Aorta (tissue), 5 donors: ENCODE results near the gene UBLCP1. TPM values are rescaled to one million over a fixed set of nuclear protein-coding genes. Genes with fewer than 3 reads are reported as not detected.
"Not testable (repeated sequence)": the region's sequence is repeated elsewhere in the genome, so short reads cannot be mapped to it uniquely, and the experiment has no call there.

Experiments used
- ATAC-seq: fragments of 200-7000 bp; cut with Tn5 transposase; one replicate; pipeline ENCODE4 v1.9.1; 2022; ENCODE audit warnings: moderate library complexity; ENCODE audit not compliant: low FRiP score
- DNase-seq, 2 donors: peaks; one replicate each; pipeline ENCODE4 v3.0.0-alpha.2; 2020
- H3K27ac ChIP-seq, 2 donors: one replicate each; pipeline ENCODE4 v1.5.1; 2013; ENCODE audit warnings: low read length in 2 of 2, mild to moderate bottlenecking in 2 of 2, moderate library complexity in 2 of 2, control low read depth in 1 of 2, inconsistent platforms in 1 of 2, low read depth in 1 of 2
- H3K27me3 ChIP-seq, 2 donors: one replicate each; pipeline ENCODE4 v1.6.1; 2013; ENCODE audit warnings: control low read depth in 1 of 2, low read length in 1 of 2, mild to moderate bottlenecking in 1 of 2, moderate library complexity in 1 of 2; ENCODE audit not compliant: insufficient read depth in 2 of 2, control insufficient read depth in 1 of 2
- H3K36me3 ChIP-seq, 2 donors: one replicate each; pipeline ENCODE4 v1.6.1; 2013; ENCODE audit warnings: control low read depth in 1 of 2, low read length in 1 of 2, mild to moderate bottlenecking in 1 of 2; ENCODE audit not compliant: insufficient read depth in 2 of 2, control insufficient read depth in 1 of 2
- H3K4me1 ChIP-seq, 2 donors: one replicate each; pipeline ENCODE4 v1.6.1; 2013; ENCODE audit warnings: low read length in 2 of 2, control low read depth in 1 of 2, mild to moderate bottlenecking in 1 of 2, moderate library complexity in 1 of 2; ENCODE audit not compliant: insufficient read depth in 2 of 2, control insufficient read depth in 1 of 2
- H3K4me3 ChIP-seq, 2 donors: one replicate each; pipeline ENCODE4 v1.5.1; 2013; ENCODE audit warnings: low read length in 2 of 2, control low read depth in 1 of 2, mild to moderate bottlenecking in 1 of 2
- H3K9me3 ChIP-seq: one replicate; pipeline ENCODE4 v1.6.1; 2013; ENCODE audit warnings: mild to moderate bottlenecking, low read length; ENCODE audit not compliant: control insufficient read depth
- WGBS, 2 donors: extraction: QIAGEN DNeasy Blood & Tissue Kit; methylation state at CpG; one replicate each; pipeline ENCODE4 v1.1.7; 2013; 5-methylcytosine and 5-hydroxymethylcytosine counted together
- intact Hi-C, 2 donors: fragments of 100-400 bp; cut with DNase I; formaldehyde crosslinking; loops; one replicate each; pipeline versions ENCODE4 v1.14.2 to v1.15.0; 2022
- polyA plus RNA-seq, 2 donors: library from polyadenylated mRNA; stranded (reverse); fragments of 200-250 nt; gene quantifications; one replicate each; pipeline ENCODE4 v1.2.3, GENCODE V29; 2013
- total RNA-seq, 2 donors: library from RNA; stranded (reverse); fragmentation: NEBNext Ultra II Directional; extraction: Animal tissue kit (Norgen Biotek cat#: 25700); gene quantifications; one replicate each; pipeline ENCODE4 v1.2.1, GENCODE V29; 2021
- donor health status: healthy with polysubstance abuse.
- donor health status: Bipolar disorder and iron deficiency.
- donor health status: DM: no; HTN: no; CAD: no.
- donor health status: DM: no; HTN: no; CAD: no.
- donor health status: DM: yes; HTN: yes; CAD: no.

The UBLCP1 gene
- total and polyA plus RNA-seq, 4 donors = 17.9 to 23.5 (median 21.1) TPM

GRCh38 chr5:159294921-159295320 lies 31.8 kb downstream of the UBLCP1 start:
- Histone ChIP-seq H3K9me3 (peaks cover 9% of the 10 kb centered on the region), H3K36me3 (no peaks in the 10 kb centered on the region), H3K4me1 (no peaks in the 10 kb centered on the region), H3K27ac (no peak overlapping the region), H3K27me3 (peaks cover 0 to 2% of the 10 kb centered on the region in 2 donors), H3K4me3 (no peak overlapping the region)
- intact Hi-C loops = no loop called here
- WGBS, 2 donors = 90 to 93% methylated on average over 5 of the region's 5 CpGs
- DNase-seq = no peak
- no peak for ATAC-seq

DNA sequence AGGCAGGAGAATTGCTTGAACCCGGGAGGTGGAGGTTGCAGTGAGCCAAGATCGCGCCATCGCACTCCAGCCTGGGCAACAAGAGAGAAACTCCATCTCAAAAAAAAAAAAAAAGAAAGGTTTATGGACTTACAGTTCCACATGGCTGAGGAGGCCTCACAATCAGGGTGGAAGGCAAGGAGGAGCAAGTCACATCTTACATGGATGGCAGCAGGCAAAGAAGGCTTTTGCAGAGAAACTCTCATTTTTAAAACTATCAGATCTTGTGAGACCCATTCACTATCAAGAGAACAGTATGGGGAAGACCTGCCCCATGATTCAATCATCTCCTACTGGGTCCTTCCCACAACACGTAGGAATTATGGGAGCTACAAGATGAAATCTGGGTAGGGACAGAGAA lies 34.2 kb downstream of the UBLCP1 start:
- WGBS, 2 donors = 91 to 96% methylated on average over 3 to 5 of the region's 5 CpGs
- ATAC-seq, intact Hi-C loops: not testable (repeated sequence)

DNA sequence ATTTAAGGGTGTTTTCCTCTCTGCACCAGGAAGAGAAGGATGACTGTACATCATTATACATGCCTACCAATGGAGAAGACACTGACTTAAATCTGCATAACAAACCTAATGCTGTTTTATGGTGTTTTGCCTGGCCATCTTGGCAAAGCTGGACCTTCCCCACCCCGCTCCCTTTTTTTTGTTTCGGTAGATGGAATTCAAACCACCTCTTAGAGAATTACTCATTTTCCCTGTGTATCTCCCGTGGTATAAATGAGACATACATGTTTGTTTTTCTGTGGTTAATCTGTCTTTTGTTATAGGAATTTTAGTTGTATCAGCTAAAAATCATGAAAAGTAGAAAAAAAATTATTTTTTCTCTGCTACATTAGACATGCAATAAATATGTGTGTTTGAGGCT lies 38.4 kb downstream of the UBLCP1 start:
- Histone ChIP-seq H3K4me1 (no peaks in the 10 kb centered on the region), H3K4me3 (no peak overlapping the region), H3K36me3 (no peaks in the 10 kb centered on the region), H3K9me3 (peaks cover 14% of the 10 kb centered on the region), H3K27me3 (peaks cover 0 to 2% of the 10 kb centered on the region in 2 donors), H3K27ac (no peak overlapping the region)
- DNase-seq = no peak
- intact Hi-C loops = no loop called here
- no peak for ATAC-seq
- 82 to 89% methylated on average over 3 of the region's 3 CpGs for WGBS, 2 donors

More for the DNA sequence above, 34.2 kb downstream of the UBLCP1 start:
- not testable (repeated sequence) for H3K27ac ChIP-seq, H3K4me3 ChIP-seq, H3K27me3 ChIP-seq, DNase-seq, H3K36me3 ChIP-seq, H3K4me1 ChIP-seq
- H3K9me3 ChIP-seq = peaks cover 11% of the 10 kb centered on the region

DNA sequence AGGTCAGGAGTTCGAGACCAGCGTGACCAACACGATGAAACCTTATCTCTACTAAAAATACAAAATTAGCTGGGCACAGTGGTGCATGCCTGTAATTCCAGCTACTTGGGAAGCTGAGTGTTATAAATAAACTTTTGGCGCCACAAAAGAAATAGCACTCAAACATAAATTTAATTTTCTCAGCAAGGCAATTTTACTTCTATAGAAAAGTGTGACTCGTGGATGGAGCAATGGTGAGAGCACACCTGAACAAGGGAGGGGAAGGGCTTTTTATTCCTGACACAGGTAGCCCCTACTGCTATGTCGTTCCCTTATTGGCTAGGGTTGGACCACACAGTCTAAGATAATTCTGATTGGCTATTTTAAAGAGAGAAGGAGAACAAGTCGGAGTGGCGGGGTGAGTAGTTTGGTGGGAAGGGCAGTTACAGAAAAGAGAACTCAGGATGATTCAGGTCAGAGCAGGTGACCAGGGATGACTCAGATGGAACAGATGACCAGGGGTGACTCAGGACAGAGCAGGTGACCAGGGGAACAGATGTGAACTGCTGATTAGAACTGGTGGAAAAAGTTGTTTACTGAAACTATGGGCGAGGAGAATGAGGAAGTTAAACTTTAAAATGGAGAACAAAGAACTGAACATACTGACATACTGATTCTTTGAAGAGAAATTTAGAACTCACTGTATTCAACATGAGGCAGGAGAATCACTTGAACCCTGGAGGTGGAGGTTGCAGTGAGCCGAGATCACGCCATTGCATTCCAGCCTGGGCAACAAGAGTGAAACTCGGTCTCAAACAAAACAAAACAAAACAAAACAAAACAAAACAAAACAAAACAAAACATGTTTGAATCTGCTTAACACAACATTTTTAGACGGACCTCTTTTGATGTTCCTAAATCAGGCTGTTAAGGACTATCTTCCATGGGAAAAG lies 39.1 kb downstream of the UBLCP1 start:
- DNase-seq, ATAC-seq, intact Hi-C loops, H3K4me1 ChIP-seq, H3K27ac ChIP-seq, H3K36me3 ChIP-seq, H3K4me3 ChIP-seq, H3K27me3 ChIP-seq: not testable (repeated sequence)
- WGBS, 2 donors = 79 to 84% methylated on average over 13 of the region's 13 CpGs
- peaks cover 14% of the 10 kb centered on the region for H3K9me3 ChIP-seq

GRCh38 chr5:159303286-159303685 lies 40.2 kb downstream of the UBLCP1 start:
- Histone ChIP-seq H3K4me3 (no peak overlapping the region), H3K9me3 (peaks cover 9% of the 10 kb centered on the region), H3K27ac (no peak overlapping the region), H3K27me3 (peaks cover 0 to 2% of the 10 kb centered on the region in 2 donors), H3K4me1 (no peaks in the 10 kb centered on the region), H3K36me3 (no peaks in the 10 kb centered on the region)
- WGBS, 2 donors = 95% methylated on average over 4 of the region's 4 CpGs
- intact Hi-C loops = no loop called here
- ATAC-seq = no peak
- DNase-seq = no peak

DNA sequence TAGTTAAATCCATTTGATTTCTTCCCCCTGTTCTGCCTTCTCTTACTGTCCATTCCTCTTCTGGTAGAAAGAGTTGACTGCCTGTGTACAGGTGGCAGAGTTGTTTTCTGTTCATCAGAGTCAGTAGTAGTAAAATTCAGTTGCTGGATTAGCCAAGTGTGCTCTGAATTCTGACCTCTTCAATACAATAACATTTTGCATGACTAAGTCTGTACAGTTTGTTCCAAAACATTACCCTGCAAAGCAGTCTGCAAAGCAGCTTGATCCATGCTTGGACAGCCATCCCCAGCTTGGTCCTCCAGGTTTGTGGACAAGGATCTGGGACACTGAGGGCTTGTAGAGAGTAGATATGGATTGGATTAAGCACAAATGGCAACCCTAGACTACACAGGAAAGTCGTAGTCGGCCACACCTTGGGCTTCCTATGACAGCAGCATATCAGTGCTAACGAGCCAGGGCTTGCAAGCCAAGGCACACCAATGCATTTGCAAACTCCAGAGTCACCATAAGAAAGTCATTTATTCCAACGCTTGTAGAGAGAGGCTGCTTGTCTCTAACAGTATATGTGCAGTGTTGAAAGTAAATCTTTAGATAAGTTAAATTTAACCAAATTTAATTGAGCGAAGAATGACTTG lies 42.0 kb downstream of the UBLCP1 start:
- Histone ChIP-seq H3K27ac (no peak overlapping the region), H3K27me3 (peaks cover 0 to 2% of the 10 kb centered on the region in 2 donors), H3K4me3 (no peak overlapping the region), H3K36me3 (no peaks in the 10 kb centered on the region), H3K4me1 (no peaks in the 10 kb centered on the region), H3K9me3 (peaks cover 6% of the 10 kb centered on the region)
- no peak for ATAC-seq
- intact Hi-C loops = no loop called here
- 75 to 77% methylated on average over 5 of the region's 5 CpGs for WGBS, 2 donors
- DNase-seq = no peak

- Histone ChIP-seq H3K4me1 (no peaks in the 10 kb centered on the region), H3K36me3 (no peaks in the 10 kb centered on the region), H3K27ac (no peak overlapping the region), H3K4me3 (no peak overlapping the region), H3K27me3 (peaks cover 0 to 2% of the 10 kb centered on the region in 2 donors), H3K9me3 (no peaks in the 10 kb centered on the region)
- intact Hi-C loops = no loop called here
- DNase-seq (no peak), ATAC-seq (no peak)
- WGBS, 2 donors = 70 to 79% methylated on average over 8 of the region's 8 CpGs
Measured at GRCh38 chr5:159309689-159310433, 46.8 kb downstream of the UBLCP1 start.

GRCh38 chr5:159310511-159310910 lies 47.4 kb downstream of the UBLCP1 start:
- ATAC-seq (no peak), DNase-seq (no peak)
- H3K27ac ChIP-seq = no peak overlapping the region
- 9% methylated on average over 26 of the region's 26 CpGs for WGBS, 2 donors
- intact Hi-C loops = no loop called here
- H3K4me1 ChIP-seq = no peaks in the 10 kb centered on the region
- no peaks in the 10 kb centered on the region for H3K9me3 ChIP-seq
- no peak overlapping the region for H3K4me3 ChIP-seq
- no peaks in the 10 kb centered on the region for H3K36me3 ChIP-seq
- peaks cover 0 to 2% of the 10 kb centered on the region in 2 donors for H3K27me3 ChIP-seq
